Thyroid gland (tissue), 4 donors: Measurements from ENCODE around the gene CBLL1.

Experiments used
- CTCF ChIP-seq, 6 experiments: fragments of 200-600 bp in 3 of 6; fragments of 450-650 bp in 3 of 6; sonication (generic) in 3 of 6; IDR thresholded peaks; one replicate each; pipeline ENCODE4 v1.5.1; 2016 to 2019; ENCODE audit warnings: antibody characterized with exemption in 6 of 6, mild to moderate bottlenecking in 2 of 6, inconsistent platforms in 1 of 6, moderate library complexity in 1 of 6
- POLR2A ChIP-seq, 2 donors: fragments of 450-650 bp; IDR thresholded peaks; one replicate each; pipeline ENCODE4 v1.6.1; 2017; ENCODE audit warnings: antibody characterized with exemption in 2 of 2, mild to moderate bottlenecking in 2 of 2, moderate library complexity in 1 of 2

GRCh38 chr7:107701191-107701590 is 42.8 kb upstream of the CBLL1 start:
- TF ChIP-seq CTCF (IDR thresholded peaks at IDR 0.05) = no peak
- TF ChIP-seq POLR2A (IDR thresholded peaks at IDR 0.05) = no peak
